Testis (tissue), 2 donors: Measurements from ENCODE around the gene CAMK2B.

Experiments used
- CTCF ChIP-seq, 3 experiments: fragments of 450-650 bp in 2 of 3; fragments of 200-600 bp in 1 of 3; sonication (generic) in 1 of 3; IDR thresholded peaks; one replicate each; pipeline ENCODE4 v1.5.1; 2016 to 2019; ENCODE audit warnings: antibody characterized with exemption in 3 of 3, mild to moderate bottlenecking in 2 of 3, moderate library complexity in 1 of 3
- POLR2A ChIP-seq: fragments of 450-650 bp; IDR thresholded peaks from one replicate; pipeline ENCODE4 v1.6.1; 2017; ENCODE audit warnings: antibody characterized with exemption, mild to moderate bottlenecking, moderate library complexity

- TF ChIP-seq CTCF (IDR thresholded peaks at IDR 0.05) (no peak), POLR2A (no peak)
These were observed 41.8 kb downstream of the CAMK2B start for GRCh38 chr7:44283381-44284211.
